GM20000 (cell line): ENCODE measurements around the gene KIAA0513.

Experiments used
- DNase-seq: peaks from one replicate; pipeline ENCODE4 v3.0.0; 2012; ENCODE audit warnings: low spot score
- TF ChIP-seq, protein P1 (sequence below): IDR thresholded peaks from 2 replicates; pipeline ENCODE4 v1.5.1; 2012; ENCODE audit warnings: mild to moderate bottlenecking, control low read depth; ENCODE audit errors: extremely low read depth, missing control alignments

Gene KIAA0513

DNA sequence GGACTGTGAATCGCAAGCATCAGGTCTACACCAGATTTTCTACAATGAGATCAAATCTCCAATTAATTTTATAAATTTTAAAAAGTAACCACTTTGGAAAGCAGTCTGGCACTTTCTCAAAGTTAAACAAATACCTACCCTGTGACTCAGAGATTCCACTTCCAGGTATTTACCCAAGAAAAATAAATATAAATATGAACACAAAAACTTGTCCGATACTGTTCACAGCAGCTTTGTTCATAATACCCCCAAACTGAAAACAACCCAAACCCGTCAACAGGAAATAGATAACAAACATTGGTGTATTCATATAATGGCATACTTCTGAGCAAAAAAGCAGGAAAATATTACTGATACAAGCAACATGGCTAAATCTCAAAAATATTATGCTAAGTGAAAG is 28.4 kb upstream of the KIAA0513 start:
- TF ChIP-seq, protein P1, sequence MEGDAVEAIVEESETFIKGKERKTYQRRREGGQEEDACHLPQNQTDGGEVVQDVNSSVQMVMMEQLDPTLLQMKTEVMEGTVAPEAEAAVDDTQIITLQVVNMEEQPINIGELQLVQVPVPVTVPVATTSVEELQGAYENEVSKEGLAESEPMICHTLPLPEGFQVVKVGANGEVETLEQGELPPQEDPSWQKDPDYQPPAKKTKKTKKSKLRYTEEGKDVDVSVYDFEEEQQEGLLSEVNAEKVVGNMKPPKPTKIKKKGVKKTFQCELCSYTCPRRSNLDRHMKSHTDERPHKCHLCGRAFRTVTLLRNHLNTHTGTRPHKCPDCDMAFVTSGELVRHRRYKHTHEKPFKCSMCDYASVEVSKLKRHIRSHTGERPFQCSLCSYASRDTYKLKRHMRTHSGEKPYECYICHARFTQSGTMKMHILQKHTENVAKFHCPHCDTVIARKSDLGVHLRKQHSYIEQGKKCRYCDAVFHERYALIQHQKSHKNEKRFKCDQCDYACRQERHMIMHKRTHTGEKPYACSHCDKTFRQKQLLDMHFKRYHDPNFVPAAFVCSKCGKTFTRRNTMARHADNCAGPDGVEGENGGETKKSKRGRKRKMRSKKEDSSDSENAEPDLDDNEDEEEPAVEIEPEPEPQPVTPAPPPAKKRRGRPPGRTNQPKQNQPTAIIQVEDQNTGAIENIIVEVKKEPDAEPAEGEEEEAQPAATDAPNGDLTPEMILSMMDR = no peak
- no peak for DNase-seq

DNA sequence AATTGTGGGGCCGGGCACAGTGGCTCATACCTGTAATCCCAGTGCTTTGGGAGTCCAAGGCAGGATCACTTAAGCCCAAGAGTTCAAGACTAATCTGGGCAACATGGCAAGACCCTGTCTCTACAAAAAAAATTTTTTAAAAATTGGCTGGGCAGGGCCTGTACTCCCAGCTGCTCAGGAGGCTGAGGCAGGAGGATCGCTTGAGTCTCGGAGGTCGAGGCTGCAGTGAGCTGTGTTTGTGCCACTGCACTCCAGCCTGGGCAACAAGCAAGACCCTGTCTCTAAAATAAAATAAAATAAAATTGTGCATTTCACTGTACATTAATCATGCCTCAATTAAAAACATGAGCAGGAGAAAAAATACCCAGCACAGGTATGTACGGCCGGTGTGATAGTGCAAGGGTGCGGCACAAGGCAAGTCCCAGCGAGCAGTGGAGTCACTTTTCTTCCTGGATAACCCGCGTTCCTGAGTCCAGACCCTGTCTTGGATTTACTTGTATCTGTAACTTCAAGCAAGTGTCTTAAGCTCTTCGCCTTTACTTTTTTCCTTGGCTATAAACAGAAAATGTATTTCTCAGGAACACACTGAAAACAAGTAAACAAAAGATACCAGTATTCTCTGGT is 27.6 kb upstream of the KIAA0513 start:
- DNase-seq = no peak
- TF ChIP-seq, protein P1 = no peak

DNA sequence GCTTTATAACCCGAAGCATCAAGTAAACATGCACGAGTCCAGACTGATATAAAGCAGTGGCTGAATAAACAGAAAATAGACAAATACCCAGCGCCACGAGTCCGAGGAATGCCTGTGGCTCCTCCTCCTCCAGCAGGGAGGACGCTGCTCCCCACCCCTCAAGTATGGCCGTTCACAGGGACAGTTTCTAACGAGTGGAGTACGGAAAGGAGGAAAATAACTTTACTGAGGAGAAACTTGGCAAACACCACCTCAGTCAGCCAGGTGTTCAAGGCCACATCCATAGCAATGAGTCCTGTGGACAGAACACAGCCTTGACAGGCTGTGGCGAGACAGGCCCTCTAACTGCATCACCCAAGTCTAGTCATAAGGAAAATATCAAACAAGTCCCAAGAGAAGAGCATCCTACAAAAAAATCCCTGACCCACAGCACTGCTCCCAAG is 25.5 kb upstream of the KIAA0513 start:
- TF ChIP-seq, protein P1 = no peak
- DNase-seq = no peak

DNA sequence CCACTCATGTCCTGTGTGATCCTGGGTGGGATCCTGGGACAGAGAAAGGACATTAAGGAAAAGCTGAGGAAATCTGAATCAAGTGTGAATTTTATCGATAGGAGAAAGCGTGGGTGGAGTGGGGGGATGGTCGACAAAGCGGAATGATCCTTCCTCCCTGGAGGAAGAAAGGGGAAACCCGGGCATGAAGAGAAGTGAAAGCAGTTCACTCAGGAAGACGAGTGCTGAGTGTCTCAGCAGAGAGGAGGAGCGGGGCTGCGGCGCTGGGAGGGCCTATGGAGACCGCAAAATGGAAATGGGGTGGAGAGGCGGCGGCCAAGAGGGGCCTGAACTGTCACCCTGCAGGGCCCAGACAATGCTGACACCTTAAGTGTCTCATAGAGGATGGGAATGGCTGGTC is 25.0 kb upstream of the KIAA0513 start:
- DNase-seq = no peak
- TF ChIP-seq, protein P1 = no peak

DNA sequence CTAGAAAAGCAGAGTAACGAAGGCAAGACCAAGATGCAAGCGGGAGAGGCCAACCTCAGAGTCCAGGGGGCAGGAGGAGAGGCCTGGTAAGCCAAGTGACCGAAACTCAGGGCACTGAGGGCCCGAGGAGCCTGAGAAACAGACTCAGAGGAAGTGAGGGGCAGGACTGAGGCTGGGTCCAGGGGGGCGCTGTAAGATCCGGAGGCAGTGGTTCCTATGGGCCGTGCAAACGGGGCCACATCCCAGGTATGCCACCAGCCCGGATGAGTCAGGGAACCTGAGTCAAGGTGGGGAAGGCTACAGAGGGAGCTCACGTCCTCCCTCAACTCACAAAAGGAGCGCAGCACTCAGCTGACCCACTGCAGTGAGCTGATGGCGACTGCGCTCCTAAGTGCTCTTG is 24.5 kb upstream of the KIAA0513 start:
- no peak for DNase-seq
- TF ChIP-seq, protein P1 = no peak

DNA sequence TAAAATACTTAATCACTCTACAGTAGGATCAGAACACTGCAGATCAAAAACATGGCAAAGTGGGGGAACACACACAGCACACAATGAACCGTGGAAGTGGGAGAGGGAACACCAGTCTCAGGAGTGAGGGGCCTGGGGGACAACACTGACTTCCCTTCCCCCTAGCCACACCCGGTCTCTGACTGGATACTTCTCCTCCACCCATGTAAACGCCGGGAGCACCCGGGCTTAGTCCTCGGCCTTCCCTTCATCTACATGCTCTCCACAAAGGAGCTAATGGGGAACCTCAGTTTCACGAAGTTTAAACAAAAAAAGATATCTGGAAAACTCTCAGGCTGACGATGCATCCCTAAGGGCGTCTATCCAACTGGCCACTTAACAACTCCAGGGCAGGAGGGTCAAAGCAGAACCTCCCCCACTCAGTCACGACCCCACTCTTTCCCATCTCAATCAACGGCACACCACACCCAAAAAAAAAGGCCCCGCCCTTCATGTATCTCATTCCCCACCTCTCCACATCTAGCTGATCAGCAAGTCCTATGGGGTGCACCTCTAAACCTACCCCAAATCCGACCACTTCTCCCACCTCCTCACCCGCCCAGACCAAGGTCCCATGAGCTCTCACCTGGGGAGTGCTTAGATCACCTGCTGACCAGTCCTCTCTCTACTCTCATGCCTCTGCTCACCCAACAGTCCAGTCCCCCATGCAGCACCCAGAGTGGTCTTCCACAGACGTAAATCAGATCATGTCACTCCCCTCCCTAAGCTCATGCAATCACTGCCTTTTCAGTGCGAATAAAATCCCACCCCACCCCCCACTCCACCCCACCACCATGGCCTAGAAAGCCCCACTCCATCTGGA is 23.6 kb upstream of the KIAA0513 start:
- no peak for DNase-seq
- TF ChIP-seq, protein P1 = no peak

DNA sequence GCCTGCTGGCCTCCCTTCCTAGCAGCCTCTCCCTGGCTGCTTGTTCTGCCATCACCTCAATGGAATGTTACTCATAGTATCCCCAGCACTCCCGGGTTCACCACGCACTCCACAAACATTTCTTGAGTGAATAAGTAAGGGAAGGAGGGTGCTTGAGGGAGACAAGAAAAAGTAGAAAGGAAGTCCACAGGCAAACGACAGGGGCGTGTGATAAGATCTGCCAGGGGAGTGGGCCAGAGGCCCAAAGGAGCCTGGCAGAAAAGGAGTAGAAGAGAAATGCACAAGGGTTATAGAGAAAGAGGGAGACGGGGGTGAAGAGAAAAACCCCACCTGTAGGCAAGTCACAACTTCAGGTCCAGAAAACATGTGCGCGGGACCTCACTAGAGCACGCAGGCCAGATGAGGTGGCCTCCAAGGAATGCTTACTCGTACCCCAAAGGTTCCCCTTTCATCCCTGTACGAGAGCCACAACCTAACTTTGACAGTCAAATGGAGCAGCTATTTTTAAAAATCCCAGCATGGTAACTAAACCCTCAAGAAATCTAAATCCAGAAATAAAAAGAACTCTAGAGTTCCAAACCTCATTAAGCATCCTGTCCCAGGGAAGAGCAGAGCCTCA is 22.9 kb upstream of the KIAA0513 start:
- TF ChIP-seq, protein P1 = no peak
- no peak for DNase-seq
